Hematopoietic multipotent progenitor cell treated with erythropoietin and hydrocortisone succinate and interleukin-3 and kit ligand, for 15 days (in vitro differentiated cells): ENCODE data around the gene CDK18.
"Not testable (repeated sequence)": the region's sequence is repeated elsewhere in the genome, so short reads cannot be mapped to it uniquely, and the experiment has no call there.

ENCODE experiments used
- DNase-seq: peaks from one replicate; pipeline ENCODE4 v3.0.0-alpha.2; 2015; ENCODE audit warnings: low spot score

The CDK18 gene

DNA sequence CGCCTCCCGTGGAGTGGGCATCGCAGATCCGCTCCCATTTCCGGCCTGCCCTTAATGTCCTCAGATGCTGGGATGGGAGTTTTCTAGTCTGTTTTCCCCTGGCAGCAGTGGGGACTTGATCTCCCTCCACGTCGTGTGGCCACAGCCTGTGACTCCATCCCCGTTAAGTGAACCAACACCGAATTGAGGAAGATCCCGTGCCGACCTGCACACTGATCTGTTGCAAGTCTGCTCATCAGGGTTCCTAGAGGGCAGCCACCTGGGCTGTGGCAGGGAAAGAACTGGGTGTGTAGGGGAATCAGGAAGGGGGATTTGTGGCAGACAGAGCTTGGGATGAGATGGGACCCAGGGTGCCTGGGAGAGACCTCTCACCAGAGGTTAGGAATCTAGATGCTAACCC is 23.3 kb upstream of the CDK18 start:
- DNase-seq = no peak

DNA sequence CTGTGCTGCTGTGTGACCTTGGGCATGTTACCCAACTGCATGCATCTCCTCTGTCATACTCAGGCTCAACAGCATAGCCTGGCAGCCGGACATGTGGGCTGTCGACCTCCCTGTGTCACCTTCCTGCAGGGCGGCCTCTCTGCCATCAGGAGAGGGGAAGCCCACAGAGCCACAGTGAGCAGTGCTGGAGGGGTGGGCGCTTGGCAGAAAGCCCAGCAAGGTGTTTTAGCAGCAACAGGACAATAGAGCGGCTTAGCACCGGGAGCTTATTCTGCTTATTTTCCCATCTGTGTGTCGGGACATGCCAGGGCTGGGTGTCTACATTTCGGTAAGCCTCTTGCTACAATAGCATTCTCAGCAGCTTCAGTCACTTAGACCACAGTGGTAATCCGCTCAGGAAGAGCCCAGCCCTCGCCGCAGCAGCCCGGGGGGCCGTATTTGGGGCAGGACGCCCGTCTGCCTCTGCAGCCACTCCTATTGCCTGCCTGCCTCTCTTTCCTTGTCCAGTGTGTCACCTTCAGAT is 22.8 kb upstream of the CDK18 start:
- no peak for DNase-seq

DNA sequence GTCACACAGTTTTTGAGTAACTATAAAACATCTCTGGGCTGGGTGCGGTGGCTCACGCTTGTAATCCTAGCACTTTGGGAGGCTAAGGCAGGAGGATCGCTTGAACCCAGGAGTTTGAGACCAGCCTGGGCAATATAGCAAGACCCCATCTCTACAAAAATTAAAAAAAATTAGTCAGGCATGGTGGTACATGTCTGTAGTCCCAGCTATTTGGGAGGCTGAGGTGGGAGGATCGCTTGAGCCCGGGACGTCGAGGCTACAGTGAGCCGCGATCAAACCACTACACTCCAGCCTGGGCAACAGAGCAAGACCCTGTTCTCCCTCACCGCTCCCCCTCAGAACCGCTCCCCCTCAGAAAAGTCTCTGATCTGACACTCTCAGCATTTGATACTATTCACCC is 21.9 kb upstream of the CDK18 start:
- not testable (repeated sequence) for DNase-seq

DNA sequence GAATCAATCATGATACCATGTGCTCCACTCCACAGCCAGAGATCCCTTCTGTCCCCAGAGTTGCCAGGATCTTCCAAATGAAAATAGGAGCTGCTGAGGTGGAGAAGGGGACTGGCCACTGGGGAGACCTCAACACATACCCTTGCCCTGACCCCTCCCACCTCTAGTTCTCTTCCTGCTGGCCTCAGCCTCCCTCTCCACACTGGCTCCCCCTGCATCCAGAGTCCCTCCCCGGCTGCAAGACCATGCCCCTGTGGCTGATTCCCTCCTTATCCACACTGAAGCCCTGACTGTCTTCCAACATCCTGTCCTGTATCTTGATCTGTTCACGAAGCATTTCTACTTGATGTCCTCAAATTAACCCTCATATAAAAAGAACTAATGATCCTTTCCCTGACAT is 21.1 kb upstream of the CDK18 start:
- no peak for DNase-seq

DNA sequence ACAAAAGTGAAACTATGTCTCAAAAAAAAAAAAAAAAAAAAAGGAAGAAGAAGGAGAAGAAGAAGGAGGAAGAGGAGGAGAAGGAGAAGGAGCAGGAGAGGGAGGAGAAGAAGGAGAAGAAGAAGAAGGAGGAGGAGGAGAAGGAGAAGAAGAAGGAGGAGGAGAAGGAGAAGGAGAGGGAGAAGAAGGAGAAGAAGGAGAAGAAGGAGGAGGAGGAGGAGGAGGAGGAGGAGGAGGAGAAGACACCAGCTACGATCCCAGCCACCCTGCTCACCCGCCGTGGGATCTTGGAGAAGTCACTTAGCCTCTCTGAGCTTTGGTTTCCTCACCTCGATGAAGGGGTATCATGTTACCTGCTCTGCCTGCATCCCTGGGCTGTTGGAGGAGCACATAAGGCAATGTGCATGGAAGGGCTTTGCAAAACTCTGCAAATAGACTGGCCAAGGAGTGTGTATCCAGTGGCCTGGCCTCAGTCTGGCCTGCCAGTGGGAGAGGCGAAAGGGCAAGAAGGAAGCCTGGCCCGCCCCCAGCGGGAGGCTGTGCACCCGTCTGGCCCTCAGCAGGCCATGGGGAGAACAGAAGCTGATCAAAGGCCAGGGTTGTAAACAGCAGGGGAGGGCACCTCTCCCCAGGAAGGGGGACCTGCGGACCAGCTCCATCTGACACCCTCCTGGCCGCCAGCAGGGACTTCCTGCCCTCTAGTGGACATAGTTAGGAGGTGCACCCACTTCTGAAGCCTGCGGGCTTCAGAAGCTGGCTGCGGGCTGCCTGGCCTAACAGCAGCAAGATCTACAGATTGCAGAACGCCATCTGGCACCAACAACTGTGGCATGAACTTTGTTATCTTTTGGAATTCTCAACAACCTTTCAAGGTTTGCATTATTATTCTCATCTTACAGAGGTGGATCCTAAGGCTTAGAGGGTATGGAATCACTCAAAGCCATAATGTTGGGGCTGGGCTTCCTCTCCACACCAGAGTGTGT is 19.2 kb upstream of the CDK18 start:
- peak; percentile 69 for DNase-seq

DNA sequence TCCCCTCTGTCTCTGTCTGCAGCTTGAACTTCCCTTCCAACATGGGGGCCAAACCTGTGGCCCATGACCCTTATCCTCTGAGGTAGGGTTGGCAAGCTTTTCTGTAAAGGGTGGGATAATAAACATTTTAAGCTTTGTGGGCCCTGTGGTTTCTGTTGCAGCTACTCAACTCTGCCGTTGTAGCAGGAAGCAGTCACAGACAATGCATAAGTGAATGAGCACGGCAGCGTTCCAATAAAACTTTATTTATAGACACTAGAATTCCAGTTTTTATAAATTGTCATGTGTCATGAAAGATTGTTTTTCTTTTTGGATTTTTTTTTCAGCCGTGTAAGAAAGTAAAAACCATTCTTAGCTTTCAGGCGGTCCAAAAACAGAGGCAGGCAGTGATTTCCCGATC is 18.2 kb upstream of the CDK18 start:
- no peak for DNase-seq

DNA sequence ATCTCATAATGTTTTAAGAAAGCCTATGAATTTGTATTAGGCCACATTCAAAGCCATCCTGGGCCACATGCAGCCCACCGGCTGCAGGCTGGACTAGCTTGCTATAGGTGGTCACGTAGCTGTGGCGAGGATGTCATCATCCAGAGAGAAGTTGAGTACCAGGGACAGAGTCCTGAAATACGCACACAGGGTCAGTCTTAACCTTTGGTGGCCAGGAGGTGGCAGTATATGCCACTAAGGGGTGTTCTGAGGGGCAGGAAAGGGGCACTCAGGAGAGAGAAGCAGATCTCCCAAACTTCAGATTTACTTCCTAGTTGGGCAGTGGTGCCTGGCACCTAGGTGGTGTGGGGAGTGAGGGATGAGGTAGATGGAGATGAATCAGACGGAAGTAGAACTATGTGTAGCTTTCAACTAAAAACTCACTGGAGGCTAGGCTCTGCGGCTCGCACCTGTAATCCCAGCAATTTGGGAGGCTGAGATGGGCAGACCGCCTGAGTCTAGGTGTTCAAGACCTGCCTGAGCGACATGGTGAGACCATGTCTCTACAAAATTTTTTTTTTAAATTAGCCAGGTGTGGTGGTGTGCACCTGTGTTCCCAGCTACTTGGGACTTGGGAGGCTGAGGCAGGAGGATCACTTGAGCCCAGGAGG is 16.3 kb upstream of the CDK18 start:
- peak; percentile 39 for DNase-seq

DNA sequence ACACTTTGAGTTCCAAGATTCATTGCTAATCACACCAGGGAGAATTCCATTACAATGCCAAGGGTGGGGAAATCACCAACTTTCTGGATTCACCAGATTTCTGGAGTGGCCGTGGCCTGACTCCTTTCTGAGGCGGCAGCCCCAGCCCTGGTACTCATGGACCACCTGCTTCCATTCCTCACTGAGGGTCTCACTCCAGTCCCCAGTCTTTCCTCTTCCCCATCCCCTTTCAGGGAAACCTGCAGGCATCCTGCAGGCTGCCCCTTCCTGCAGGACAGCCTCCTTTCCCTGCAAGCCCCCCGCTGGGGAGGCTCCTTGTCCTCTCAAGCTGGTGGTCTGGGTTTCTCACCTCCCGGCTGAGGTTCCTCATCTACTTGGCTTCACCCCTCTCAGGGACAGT is 12.7 kb upstream of the CDK18 start:
- DNase-seq = no peak

DNA sequence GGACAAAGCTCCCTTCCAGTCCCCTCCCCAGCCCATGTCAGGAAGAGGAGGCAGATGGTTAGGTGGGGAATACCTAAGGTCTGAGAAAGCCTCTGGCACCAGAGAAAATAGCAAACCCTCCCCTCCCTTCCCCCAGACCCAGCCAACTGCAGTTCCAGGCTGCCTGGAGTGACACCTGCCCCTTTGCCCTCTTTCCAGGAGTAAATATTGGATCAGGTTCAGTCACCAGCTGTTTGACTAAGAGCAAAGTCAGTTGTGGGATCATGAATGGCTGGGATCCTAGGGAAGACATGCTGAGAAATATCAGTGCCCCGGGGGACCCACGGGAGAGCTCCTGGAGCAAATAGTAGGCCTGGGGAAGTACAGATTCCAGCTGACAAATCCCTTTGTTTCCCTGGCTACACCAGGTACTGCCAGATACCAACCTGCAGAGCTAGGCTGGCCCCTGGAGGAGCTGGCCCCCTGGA is 12.2 kb upstream of the CDK18 start:
- DNase-seq = no peak

DNA sequence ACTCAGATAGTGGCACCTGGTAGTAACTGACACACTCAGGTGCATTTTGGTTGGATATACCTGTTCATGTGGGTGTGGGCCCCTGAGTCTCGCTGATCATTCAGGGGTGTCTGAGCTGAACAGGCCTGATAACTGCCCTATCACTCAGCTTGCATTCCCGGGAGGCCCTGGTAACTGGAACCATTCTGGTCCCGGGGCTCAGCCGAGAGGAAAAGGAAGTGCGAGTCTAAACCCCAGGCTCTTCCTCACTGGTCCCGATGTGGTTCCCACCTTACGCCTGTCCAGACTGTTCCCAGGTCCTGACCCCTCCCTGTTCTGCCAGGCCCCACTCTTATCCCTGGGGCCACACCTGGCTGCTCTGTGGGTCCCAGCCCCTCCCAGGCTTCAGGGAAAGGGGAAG is 11.7 kb upstream of the CDK18 start:
- DNase-seq = no peak

DNA sequence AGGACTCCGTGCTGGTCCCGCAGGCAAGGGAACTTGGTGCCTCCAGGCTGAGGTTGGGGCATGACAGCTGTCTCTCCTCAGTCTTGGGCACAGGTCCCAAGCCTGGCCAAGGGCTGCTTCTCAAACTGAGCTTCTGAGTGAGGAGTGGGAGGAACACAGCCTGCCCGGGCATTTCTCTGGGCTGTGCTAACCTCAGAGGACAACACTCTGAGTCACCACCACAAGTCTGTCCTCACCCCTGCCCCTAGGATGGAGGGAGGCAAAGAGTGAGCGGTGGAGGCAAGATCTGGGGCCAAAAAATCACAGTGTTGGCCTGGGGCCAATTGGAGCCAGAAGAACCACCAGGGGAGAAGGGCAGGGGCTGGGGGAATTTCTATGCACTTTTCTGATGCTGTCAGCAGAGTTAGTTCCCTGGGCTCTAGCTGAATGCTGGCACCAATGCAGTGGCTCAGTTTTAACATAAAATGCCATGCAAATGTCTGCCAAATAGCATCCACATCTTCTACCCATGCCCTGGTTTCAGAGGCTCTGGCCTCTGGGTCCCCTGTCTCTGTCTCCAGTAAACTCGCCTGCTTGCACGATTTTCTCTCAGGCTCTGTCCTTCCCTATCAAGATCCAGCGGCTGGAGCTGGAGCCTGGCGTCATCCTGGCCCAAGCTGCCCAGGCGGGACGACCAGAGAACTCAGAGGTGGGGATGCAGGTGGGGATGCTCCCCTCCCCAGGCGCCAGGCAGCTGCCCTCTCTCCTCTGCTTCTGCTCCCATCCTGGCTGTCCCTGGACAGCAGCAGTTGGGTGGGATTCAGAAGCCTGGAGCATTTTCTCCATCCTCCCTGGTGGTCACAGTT is 11.0 kb upstream of the CDK18 start:
- DNase-seq = no peak

DNA sequence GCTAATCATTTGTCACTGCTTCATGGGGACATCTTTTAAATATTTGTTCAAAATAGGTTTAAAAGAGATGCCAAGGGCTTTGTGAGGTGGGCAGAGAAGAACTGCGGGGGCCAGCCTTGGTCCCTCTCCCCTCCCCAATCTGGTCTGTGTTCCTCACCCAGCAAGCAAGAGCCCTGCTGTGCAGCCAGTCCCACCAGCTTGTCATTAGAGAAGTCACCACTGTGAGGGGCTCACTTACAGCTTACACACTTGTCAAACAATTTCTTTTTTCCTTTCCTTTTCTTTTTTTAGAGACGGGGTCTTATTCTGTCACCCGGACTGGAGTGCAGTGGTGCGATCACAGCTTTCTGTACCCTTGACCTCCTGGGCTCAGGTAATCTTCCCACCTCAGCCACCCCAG is 10.4 kb upstream of the CDK18 start:
- no peak for DNase-seq

DNA sequence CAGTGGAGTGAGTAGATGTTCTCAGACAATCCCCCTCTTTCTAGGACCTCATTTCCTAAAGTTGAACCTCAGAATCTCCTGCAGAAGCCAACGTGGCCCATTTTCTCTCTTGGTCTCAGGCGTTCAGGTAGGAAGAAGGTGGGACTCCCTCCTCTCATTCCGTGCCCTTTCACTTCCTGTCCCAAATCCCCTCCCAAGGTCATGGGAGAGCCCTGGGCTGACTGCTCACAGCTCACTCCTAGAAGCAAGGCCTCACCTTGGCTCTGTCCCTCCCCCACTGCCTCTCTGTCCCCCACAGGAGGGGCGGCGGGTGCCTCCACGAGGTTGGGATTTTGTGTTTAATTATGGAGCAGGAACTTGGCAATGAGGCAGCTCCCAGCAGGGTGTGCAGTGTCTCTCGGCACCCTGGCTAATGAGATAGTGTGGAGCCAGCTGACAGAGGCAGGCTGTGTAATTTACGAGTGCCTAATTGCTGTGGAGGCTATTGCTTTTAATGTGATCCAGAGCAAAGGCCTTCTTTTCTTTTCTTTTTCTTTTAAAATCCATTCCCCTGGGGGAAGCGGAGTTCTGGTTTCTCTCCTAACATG is 9.1 kb upstream of the CDK18 start:
- DNase-seq = no peak

DNA sequence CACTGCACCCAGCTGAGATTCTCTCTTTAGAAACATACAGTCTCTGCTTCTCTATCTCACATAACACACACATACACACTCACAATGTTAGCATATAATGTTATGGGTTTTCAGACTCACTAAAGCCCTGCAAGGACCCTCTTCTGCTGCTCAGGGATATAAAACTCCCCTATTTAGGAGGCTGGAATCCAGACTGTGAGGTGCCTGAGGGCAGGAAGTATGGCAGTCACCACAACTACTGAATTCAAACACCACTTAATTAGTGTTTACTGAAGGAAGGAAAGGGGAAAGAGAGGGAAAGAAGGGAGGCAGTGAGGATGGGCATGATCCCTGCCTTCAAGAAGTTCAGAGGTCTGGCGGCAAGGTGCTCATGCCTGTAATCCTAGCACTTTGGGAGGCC is 7.8 kb upstream of the CDK18 start:
- no peak for DNase-seq

DNA sequence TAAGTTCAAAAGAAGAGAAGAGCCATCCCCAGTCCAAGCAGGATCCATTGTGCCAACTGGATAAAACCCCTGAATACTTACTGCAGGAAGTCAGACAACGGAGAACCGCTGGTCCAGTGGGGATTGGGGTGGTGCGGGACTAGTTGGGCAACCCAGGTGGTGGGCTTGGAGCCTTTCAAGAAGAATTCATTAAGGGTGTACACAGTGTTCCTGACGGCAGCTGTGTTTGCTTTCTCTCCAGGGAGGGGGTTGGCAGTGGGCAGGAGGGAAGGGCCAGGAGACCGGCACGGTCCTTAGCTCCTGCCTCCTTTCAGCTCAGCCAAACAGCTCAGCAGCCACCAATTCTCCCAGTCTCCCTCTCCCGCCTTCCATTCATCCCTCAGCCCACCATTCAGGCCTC is 7.1 kb upstream of the CDK18 start:
- DNase-seq = no peak

DNA sequence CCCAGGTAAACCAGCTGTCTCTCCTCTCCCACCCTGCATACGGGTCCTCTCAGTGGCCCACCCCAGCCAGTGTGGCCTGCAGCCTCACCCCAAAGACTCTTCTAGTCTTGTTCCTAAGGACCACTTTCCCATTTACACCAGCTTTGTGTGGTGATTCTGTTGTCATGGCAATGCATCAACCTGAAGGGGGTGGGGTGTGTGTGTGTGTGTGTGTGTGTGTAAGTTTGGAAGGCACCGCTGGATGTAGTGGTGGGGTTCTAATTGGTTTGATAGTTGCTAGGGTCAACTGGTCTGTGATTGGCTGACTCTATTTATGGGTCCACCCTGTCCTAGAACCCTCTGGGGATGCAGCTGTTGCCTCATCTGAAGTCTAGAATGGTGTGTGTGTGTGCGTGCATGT is 4.7 kb upstream of the CDK18 start:
- DNase-seq = no peak

DNA sequence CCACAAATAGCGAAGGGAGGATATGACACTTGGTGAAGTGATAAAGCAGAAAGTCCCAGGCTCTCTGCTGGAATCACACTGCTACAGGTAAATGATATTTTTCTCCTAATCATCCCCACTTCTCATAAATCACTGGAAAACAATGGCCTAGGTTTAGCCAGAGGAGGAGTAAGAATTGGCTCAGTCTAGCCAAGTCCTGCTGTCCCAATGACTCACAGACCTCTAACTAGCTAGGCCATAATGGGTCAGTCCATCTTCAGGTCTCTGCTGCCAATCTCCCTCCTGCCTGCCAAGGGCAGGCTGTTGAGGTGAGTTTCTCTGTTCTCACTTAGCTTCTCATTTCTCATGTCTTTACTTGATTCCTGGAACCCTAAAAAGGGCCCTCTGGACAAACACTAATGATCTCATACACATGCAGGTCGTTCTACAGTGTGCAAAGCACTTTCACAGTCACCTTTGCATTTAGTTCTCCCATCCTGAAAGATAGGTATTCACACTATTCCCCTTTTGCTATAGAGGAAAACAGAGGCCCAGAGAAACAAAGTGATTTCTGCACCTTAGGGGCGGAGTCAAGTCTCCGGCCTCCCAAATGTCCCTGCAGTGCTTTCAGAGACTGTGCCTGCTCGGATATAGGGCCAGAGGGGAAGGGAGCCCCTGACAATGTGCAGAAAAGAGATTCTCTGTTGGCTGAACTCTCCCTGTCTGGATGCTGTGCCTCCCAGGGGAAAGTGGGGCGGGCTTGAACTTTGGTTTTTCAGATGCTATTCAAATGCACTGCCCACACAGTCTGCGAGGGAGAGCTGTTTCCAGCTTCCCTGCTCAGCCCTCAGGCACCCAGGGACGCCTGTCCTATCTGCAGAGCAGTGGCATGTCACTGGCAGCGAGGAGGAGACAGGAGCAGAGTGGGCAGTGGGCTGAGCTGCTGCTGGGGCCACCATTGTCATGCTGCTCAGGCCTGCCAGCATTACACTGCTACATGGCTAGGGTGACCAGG is 3.9 kb upstream of the CDK18 start:
- DNase-seq = no peak

DNA sequence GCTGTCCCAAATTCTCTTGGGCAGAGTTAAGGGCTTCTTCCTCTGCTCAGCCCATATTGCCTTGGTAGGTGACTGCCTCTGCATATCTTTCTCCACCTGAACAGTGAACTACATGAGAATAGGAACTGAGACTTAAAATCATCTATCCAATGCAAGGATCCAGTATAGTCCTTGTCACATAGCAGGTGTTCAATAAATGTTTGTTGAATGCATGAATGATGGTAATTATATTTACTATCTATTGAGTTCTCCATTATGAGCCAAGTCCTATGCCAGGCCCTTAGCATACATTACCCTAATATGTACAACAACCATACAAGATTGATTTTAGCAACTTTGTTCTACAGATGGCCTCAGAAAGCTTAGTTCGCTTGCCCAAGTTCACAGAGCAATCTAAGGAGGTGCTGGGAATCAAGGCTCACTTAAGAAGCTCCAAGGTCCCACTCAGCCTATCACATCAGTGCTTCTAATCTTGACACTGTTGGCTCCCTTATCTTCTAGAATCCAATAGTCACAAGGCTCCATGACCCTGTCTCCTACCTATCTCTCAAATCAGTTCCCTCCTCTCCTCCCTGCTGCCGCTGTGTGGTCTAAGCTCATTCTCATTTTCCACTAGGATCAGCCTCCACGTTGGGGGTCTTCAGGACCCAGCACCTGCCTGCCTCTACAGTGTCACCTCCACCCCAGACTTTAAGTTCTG is 2.2 kb upstream of the CDK18 start:
- DNase-seq = no peak

DNA sequence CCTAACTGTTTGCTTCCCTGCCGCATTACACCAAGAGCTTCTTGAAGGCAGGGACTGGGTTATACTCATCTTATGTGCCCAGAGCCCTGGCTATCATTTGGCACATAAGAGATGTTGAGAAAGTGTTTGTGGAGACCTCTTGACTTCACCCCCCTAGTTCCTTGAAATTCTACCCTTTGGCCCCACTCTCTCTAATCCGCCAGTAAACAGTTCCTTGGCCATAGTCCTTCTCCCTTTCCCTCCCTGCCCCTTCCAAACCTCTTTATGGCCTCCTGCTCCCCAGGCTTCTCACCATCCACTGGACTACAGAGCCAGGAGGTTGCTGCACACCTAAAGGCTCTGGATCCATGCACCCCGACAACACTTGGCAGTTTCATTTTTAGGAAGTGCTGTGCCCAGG is 1.5 kb upstream of the CDK18 start:
- DNase-seq = no peak
